GM21619 (cell line): ENCODE data around the gene TMUB1.

ENCODE experiments used
- ATAC-seq: cut with Tn5 transposase; IDR thresholded peaks from one replicate; pipeline ENCODE4 v1.9.1; 2021; ENCODE audit not compliant: unreplicated experiment

TMUB1 gene

GRCh38 chr7:151083071-151083823, at the start of gene TMUB1:
TSS of gene TMUB1 (minus strand) at chr7:151083493. CDS start at chr7:151082563, 930 bp downstream.
- ATAC-seq, result peak; percentile 41

- no peak for ATAC-seq
Observed at GRCh38 chr7:151132461-151133205, 49.3 kb upstream of the TMUB1 start.

GRCh38 chr7:151131592-151132293, 48.5 kb upstream of the TMUB1 start:
- ATAC-seq, result no peak

- no peak for ATAC-seq
Observed at GRCh38 chr7:151131224-151131591, 47.9 kb upstream of the TMUB1 start.

- ATAC-seq, result no peak
Observed at GRCh38 chr7:151130741-151131157, 47.5 kb upstream of the TMUB1 start.

- no peak for ATAC-seq
Observed at GRCh38 chr7:151129960-151130591, 46.8 kb upstream of the TMUB1 start.

GRCh38 chr7:151129117-151129959, 46.0 kb upstream of the TMUB1 start:
- ATAC-seq, result no peak

GRCh38 chr7:151128716-151129115, 45.4 kb upstream of the TMUB1 start:
- no peak for ATAC-seq

- no peak for ATAC-seq
Observed at GRCh38 chr7:151128144-151128543, 44.9 kb upstream of the TMUB1 start.

- ATAC-seq, result no peak
Observed at GRCh38 chr7:151126491-151127137, 43.3 kb upstream of the TMUB1 start.

GRCh38 chr7:151125846-151126481, 42.7 kb upstream of the TMUB1 start:
- ATAC-seq, result no peak

- ATAC-seq, result no peak
Observed at GRCh38 chr7:151125470-151125845, 42.2 kb upstream of the TMUB1 start.

- ATAC-seq, result no peak
Observed at GRCh38 chr7:151124899-151125399, 41.7 kb upstream of the TMUB1 start.

GRCh38 chr7:151124481-151124880, 41.2 kb upstream of the TMUB1 start:
- no peak for ATAC-seq

GRCh38 chr7:151123822-151124464, 40.6 kb upstream of the TMUB1 start:
- ATAC-seq, result peak; percentile 82

- no peak for ATAC-seq
Observed at GRCh38 chr7:151123158-151123821, 40.0 kb upstream of the TMUB1 start.

- no peak for ATAC-seq
Observed at GRCh38 chr7:151122796-151123157, 39.5 kb upstream of the TMUB1 start.

- no peak for ATAC-seq
Observed at GRCh38 chr7:151122276-151122675, 39.0 kb upstream of the TMUB1 start.
